GM10248 (cell line): ENCODE data around the gene TNRC18.

Source experiments
- CTCF ChIA-PET: fragments of 300-600 bp; sonication (Branson Sonifier 250); formaldehyde crosslinking; extraction: SDS; loops from one replicate; lab custom pipeline; 2021; ENCODE audit warnings: antibody characterized with exemption; lab: Yijun Ruan, JAX
- POLR2A ChIA-PET: fragments of 350-650 bp; sonication (Branson Sonifier 250); formaldehyde crosslinking; extraction: SDS; loops from one replicate; lab custom pipeline; 2020; ENCODE audit warnings: antibody characterized with exemption; lab: Yijun Ruan, JAX
- DNase-seq: peaks from one replicate; pipeline ENCODE4 v3.0.0; 2012; ENCODE audit errors: extremely low spot score
- CTCF ChIP-seq: IDR thresholded peaks from 2 replicates; pipeline ENCODE4 v1.5.1; 2012; ENCODE audit warnings: mild to moderate bottlenecking, low read depth; ENCODE audit errors: extremely low read depth, missing control alignments, control extremely low read depth

TNRC18 gene

GRCh38 chr7:5344342-5344741 lies 79.3 kb downstream of the TNRC18 start:
- ChIA-PET POLR2A (no interaction called here), CTCF (no interaction called here)
- no peak for DNase-seq
- no peak for TF ChIP-seq CTCF

- DNase-seq = no peak
- ChIA-PET POLR2A (no interaction called here), CTCF (no interaction called here)
- no peak for TF ChIP-seq CTCF
Observed at GRCh38 chr7:5343884-5344283, 79.8 kb downstream of the TNRC18 start.

- ChIA-PET CTCF (no interaction called here), POLR2A (no interaction called here)
- TF ChIP-seq CTCF = no peak
- no peak for DNase-seq
Observed at GRCh38 chr7:5342631-5343030, 81.0 kb downstream of the TNRC18 start.

- CTCF ChIA-PET = interaction anchor here (1.1 kb wide), 1 partner anchor 25 kb away, joined by 5 read pairs; no protein-coding TSS in a partner anchor
- no peak for TF ChIP-seq CTCF
Observed at GRCh38 chr7:5339955-5340354, 83.7 kb downstream of the TNRC18 start.

GRCh38 chr7:5337047-5337446 lies 86.6 kb downstream of the TNRC18 start:
- TF ChIP-seq CTCF = no peak
- no peak for DNase-seq
- ChIA-PET CTCF (no interaction called here), POLR2A (no interaction called here)

More at GRCh38 chr7:5339955-5340354, 83.7 kb downstream of the TNRC18 start:
- POLR2A ChIA-PET = no interaction called here
- no peak for DNase-seq

- DNase-seq = no peak
- CTCF ChIA-PET = no interaction called here
- no peak for TF ChIP-seq CTCF
- POLR2A ChIA-PET = no interaction called here
Observed at GRCh38 chr7:5334671-5335070, 89.0 kb downstream of the TNRC18 start.
